Stimulated activated effector memory CD8-positive, alpha-beta T cell treated with anti-CD3 and anti-CD28 coated beads, Interleukin-12 subunit alpha, Interleukin-12 subunit beta, amount 100 ng/mL, for 72 hours (primary cell): ENCODE data around the gene ZMIZ2.
"Not testable (repeated sequence)": the region's sequence is repeated elsewhere in the genome, so short reads cannot be mapped to it uniquely, and the experiment has no call there.

ENCODE experiments used
- ATAC-seq: fragments of 150-1000 bp; cut with Tn5 transposase; 2 replicates; pipeline ENCODE4 v1.10.0; 2021
- DNase-seq, 2 donors: peaks; one replicate each; pipeline ENCODE4 v3.0.0; 2021 to 2022; ENCODE audit warnings: low spot score in 2 of 2
- H3K27ac Mint-ChIP-seq: one replicate; pipeline ENCODE4 v1.8.0; 2022; ENCODE audit warnings: mild to moderate bottlenecking, mixed read lengths
- H3K36me3 Mint-ChIP-seq: one replicate; pipeline ENCODE4 v1.8.0; 2022; ENCODE audit warnings: mild to moderate bottlenecking, mixed read lengths
- H3K4me1 Mint-ChIP-seq: one replicate; pipeline ENCODE4 v1.8.0; 2022; ENCODE audit warnings: mixed read lengths
- H3K4me3 Mint-ChIP-seq: one replicate; pipeline ENCODE4 v1.8.0; 2022; ENCODE audit warnings: mild to moderate bottlenecking, mixed read lengths
- H3K9me3 Mint-ChIP-seq: one replicate; pipeline ENCODE4 v1.8.0; 2022; ENCODE audit warnings: mixed read lengths

ZMIZ2 gene

DNA sequence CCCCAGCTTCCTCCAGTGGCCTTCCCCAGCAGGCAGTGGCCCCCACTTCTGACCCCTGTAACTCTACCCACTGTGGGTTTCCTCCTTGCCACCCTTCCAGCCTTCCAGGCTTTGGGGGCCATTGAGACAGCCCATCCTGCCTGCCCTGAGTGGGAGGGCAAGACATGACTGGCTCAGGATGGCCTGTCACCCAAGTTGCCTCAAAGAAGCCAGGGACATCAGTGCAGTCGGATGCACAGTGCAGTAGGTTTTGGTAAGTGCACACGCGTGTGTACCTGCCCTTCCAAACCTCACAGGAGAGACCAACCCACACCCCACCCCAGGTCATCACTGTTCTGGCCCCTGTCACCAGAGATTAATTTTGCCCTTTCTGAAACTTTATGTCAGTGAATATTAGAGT, 22.7 kb downstream of the ZMIZ2 start:
- DNase-seq = no peak
- peaks cover 45% of the 10 kb centered on the region for H3K36me3 Mint-ChIP-seq
- ATAC-seq = no peak
- H3K4me1 Mint-ChIP-seq = peaks cover 44% of the 10 kb centered on the region
- no peak overlapping the region for H3K4me3 Mint-ChIP-seq
- H3K27ac Mint-ChIP-seq = peak overlapping the region; percentile 84
- no peaks in the 10 kb centered on the region for H3K9me3 Mint-ChIP-seq

DNA sequence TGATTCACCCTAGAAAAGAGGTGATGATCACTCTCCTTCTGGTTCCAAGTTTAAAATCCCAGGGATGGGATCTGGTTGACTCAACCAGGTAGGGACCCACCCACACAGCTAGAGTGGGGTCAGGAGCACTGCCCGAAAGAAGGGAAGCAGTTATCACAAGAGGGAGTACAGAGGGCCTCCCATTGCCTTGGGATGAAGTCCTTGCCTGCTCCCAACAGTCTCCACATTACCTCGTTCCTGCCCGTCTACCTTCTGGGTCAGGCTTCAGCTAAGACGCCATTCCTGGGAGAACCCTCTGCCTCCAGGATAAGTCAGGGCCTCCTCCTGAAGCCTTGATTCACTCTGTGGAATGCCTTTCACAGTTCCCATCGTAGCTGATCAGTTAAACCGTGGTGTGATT, 23.8 kb downstream of the ZMIZ2 start:
- H3K4me1 Mint-ChIP-seq = peaks cover 44% of the 10 kb centered on the region
- no peaks in the 10 kb centered on the region for H3K9me3 Mint-ChIP-seq
- DNase-seq = no peak
- H3K4me3 Mint-ChIP-seq = no peak overlapping the region
- ATAC-seq = no peak
- H3K36me3 Mint-ChIP-seq = peaks cover 35% of the 10 kb centered on the region
- no peak overlapping the region for H3K27ac Mint-ChIP-seq

DNA sequence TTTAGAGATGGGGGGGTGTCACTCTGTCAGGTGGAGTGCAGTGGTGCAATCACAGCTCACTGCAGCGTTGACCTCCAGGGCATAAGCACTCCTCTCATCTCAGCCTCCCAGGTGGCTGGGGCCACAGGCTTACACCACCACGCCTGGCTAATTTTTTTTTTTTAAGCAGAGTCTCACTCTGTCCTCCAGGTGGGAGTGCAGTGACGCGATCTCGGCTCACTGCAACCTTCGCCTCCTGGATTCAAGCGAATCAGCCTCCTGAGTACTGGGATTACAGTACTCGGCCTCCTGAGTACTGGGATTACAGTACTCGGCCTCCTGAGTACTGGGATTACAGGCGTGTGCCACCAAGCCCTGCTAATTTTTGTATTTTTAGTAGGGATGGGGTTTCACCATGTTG, 24.2 kb downstream of the ZMIZ2 start:
- H3K27ac Mint-ChIP-seq = no peak overlapping the region
- H3K9me3 Mint-ChIP-seq = no peaks in the 10 kb centered on the region
- ATAC-seq = no peak
- no peak for DNase-seq
- no peak overlapping the region for H3K4me3 Mint-ChIP-seq
- peaks cover 39% of the 10 kb centered on the region for H3K4me1 Mint-ChIP-seq
- peaks cover 31% of the 10 kb centered on the region for H3K36me3 Mint-ChIP-seq

DNA sequence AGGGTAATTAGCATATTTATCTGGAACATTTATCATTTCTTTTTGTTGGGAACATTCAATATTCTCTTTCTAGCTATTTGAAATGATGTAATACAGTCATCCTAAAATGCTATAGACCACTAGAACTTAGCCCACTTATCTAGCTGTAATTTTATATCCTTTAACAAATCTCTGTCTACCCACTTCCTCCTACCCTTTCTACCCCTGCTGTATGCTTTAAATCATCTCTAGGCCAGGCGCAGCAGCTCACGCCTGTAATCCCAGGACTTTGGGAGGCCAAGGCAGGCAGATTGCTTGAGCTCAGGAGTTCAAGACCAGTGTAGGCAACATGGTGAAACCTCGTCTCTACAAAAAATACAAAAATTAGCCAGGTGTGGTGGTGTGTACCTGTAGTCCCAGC, 25.8 kb downstream of the ZMIZ2 start:
- H3K4me3 Mint-ChIP-seq, H3K27ac Mint-ChIP-seq, DNase-seq, H3K9me3 Mint-ChIP-seq, ATAC-seq: not testable (repeated sequence)
- peaks cover 17% of the 10 kb centered on the region for H3K36me3 Mint-ChIP-seq
- H3K4me1 Mint-ChIP-seq = peaks cover 23% of the 10 kb centered on the region

DNA sequence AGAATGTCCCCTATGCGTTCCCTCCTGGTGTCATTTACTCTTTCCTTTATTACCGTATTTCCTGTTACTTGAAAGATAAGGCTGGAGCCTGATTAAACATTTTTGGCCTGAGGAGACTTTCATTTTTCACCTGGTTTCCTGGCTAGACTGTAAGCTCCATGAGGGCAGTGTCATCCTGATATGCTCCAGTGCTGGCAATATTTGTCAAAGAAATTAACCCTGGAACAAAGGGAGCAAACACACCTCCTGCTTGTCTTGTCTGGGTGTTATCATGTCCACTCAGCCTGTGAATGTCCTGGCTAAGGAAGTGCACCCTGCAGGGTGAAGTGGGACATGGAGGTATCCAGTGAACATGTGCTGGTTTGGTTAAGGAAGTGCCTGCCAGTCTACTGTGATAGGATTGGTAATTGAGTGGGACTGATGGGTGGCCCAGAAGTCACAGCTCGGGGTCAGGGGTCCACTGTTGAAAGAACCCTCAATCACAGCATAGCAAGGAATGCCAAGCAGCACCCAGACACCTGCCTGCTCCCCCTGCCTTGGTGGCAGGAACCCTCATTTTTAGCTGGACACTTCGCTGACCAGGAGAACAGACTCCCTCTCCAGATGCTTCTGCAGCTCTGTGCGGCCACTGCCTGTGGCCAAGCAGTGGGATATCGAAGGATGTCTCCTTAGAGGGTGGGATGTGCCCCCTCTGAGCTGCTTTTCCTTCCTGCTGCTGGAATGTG, 26.9 kb downstream of the ZMIZ2 start:
- ATAC-seq (no peak), DNase-seq (no peak)
- H3K27ac Mint-ChIP-seq = no peak overlapping the region
- peaks cover 13% of the 10 kb centered on the region for H3K4me1 Mint-ChIP-seq
- no peaks in the 10 kb centered on the region for H3K9me3 Mint-ChIP-seq
- peaks cover 6% of the 10 kb centered on the region for H3K36me3 Mint-ChIP-seq
- H3K4me3 Mint-ChIP-seq = no peak overlapping the region

DNA sequence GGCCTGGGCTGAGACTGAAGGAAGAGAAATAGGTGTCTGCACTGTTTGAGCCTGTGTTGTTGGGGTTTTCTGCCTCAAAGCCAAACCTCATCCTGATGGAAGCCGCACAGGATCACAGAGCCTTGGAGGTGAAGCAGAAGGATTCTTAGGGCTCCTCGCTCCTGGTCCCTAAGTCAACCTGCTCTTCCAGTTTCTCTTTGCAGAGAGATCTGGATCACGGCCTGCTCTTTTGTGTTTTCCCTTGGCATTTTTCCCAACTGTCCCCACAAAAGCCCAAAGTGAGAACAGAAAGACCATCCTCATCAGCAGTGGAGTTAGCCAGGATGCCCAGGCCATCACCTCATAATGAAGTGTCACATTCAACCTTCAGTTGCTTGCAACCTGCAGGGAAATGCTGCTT, 27.6 kb downstream of the ZMIZ2 start:
- no peak for ATAC-seq
- Mint-ChIP-seq H3K27ac (no peak overlapping the region), H3K9me3 (no peaks in the 10 kb centered on the region), H3K4me1 (peaks cover 6% of the 10 kb centered on the region), H3K4me3 (no peak overlapping the region), H3K36me3 (peaks cover 6% of the 10 kb centered on the region)
- DNase-seq = no peak

DNA sequence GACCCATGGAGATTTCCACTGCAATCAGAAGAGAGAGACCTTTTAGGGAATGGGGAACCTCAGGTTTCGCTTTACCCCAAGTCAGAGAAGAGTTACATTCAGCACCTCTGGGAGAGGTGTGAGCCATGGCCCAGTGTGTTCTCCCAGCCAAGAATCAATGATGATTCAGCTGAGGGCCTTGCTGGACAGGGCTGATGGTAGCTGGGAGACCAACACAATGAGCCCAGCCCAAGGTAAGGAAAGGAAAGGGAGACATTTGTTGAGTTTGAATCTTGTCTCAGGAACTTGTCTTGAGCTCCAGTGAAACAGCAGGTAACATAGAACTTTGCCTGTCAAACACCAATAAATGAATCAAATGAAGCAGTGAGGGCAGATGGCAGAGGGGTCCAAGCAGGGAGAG, 33.8 kb downstream of the ZMIZ2 start:
- Mint-ChIP-seq H3K4me1 (no peaks in the 10 kb centered on the region), H3K27ac (no peak overlapping the region), H3K4me3 (no peak overlapping the region), H3K36me3 (no peaks in the 10 kb centered on the region), H3K9me3 (peaks cover 4% of the 10 kb centered on the region)
- ATAC-seq (no peak), DNase-seq (no peak)

DNA sequence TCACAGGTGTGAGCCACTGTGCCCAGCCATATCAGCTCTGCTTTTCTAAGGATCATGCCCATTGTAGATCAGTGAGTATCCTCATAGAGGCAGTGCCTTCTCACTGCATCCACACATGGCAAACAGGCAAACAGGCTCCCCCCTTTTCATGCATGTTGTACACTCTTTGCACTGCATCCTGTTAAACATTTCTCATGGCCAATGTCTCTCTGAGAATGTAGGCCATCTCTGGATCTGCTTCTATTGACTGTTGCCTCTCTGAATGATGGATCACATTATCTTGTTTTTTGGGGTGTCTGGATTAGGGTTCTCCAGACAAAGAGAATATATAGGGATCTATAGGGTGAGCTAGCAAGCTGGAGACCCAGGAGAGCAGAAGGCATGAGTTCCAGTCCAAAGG, 34.8 kb downstream of the ZMIZ2 start:
- DNase-seq (no peak), ATAC-seq (no peak)
- Mint-ChIP-seq H3K4me1 (no peaks in the 10 kb centered on the region), H3K9me3 (peaks cover 4% of the 10 kb centered on the region), H3K27ac (no peak overlapping the region), H3K36me3 (no peaks in the 10 kb centered on the region), H3K4me3 (no peak overlapping the region)

DNA sequence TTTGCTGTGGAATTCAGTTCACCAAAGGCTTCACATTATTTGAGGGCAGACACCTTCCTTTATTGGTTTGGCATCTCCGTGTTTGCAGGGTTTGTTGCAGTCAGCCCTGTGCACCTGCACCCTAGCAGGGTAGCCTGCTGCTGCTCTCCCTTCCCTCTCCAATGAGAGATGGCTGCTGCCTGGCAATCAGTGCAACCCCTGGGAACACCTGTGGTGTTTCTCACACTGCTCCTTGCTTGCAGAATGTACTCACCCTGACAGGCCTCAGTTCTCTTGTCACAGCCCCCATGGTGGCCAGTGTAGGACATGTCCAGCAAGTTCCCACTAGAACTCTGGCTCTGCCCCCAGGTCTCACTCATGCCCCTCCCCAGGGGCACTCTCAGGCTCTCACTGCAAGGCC, 35.7 kb downstream of the ZMIZ2 start:
- peaks cover 4% of the 10 kb centered on the region for H3K9me3 Mint-ChIP-seq
- DNase-seq = no peak
- no peaks in the 10 kb centered on the region for H3K4me1 Mint-ChIP-seq
- H3K4me3 Mint-ChIP-seq = no peak overlapping the region
- ATAC-seq = no peak
- H3K27ac Mint-ChIP-seq = no peak overlapping the region
- no peaks in the 10 kb centered on the region for H3K36me3 Mint-ChIP-seq

DNA sequence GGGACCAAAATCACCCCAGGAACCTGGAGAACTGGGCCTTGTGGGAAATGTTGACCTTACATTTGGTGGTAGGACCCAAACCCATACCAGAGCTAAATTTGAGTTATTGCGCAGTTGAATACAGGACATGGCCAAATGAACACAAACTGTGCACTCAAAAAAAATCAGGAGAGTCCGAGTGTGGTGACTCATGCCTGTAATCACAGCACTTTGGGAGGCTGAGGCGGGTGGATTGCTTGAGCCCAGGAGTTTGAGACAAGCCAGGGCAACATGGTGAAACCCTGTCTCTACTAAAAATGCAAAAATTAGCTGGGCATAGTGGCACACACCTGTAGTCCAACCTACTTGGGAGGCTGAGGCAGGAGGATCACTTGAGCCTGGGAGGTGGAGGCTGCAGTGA, 36.6 kb downstream of the ZMIZ2 start:
- not testable (repeated sequence) for H3K27ac Mint-ChIP-seq, H3K4me3 Mint-ChIP-seq, ATAC-seq, H3K36me3 Mint-ChIP-seq, H3K4me1 Mint-ChIP-seq, H3K9me3 Mint-ChIP-seq, DNase-seq

DNA sequence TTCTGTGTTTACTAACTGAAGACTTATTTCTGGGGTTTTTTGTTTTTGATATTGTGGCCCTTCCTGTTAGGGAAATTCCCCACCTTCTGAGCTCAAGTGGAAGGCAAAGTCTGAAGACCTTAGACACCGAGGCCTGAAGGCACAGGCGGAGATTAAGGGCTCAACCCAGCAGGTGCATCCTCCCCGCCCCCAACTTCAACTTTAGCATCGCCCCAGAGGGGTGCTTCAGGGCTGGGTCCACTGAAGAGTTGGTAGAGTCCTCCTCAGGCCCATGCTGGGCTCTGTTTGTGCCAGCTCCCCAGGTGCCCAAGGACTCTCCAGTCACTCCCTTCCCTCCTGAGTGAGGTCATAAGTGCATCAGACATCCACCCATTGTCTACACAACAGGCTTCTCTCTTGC, 38.4 kb downstream of the ZMIZ2 start:
- DNase-seq = no peak
- H3K9me3 Mint-ChIP-seq = peaks cover 4% of the 10 kb centered on the region
- H3K4me3 Mint-ChIP-seq = no peak overlapping the region
- H3K36me3 Mint-ChIP-seq = no peaks in the 10 kb centered on the region
- ATAC-seq = no peak
- no peak overlapping the region for H3K27ac Mint-ChIP-seq
- no peaks in the 10 kb centered on the region for H3K4me1 Mint-ChIP-seq

DNA sequence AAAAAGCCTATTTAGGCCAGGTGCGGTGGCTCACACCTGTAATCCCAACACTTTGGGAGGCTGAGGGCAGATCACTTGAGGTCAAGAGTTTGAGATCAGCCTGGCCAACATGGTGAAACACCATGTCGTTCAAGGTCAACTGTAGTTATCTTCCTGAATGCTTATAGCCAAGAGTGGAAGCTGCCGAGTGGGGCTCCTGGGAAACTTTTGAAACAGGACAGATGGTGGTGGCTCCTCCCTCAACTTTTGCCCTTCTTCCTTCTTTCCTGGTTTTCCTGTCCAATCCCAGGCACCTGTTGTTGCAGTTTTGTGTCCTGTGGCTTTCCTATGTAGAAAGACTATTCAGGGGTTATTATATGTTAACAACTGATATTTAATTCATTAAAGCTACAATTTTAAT, 39.1 kb downstream of the ZMIZ2 start:
- DNase-seq (no peak), ATAC-seq (no peak)
- H3K27ac Mint-ChIP-seq = no peak overlapping the region
- H3K9me3 Mint-ChIP-seq = peaks cover 4% of the 10 kb centered on the region
- H3K4me1 Mint-ChIP-seq = no peaks in the 10 kb centered on the region
- no peak overlapping the region for H3K4me3 Mint-ChIP-seq
- H3K36me3 Mint-ChIP-seq = no peaks in the 10 kb centered on the region

DNA sequence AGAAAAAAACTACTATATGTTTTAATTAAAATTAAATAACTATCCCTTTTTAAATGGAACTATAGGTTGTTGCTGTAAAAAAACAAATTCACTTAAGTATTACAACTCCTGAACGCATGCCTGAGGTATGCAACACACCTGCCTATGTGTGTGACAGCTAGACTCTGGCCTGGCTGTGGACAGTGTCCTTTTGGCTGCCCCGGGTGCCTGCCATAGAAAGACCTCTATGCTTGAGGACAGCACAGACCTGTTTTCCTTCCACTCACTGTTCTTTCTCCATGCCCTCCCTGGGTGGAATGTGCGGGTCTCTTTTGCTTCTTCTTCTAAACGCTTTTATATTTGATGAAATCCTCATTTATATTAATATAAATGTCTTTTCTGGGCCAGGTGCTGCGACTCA, 41.3 kb downstream of the ZMIZ2 start:
- H3K27ac Mint-ChIP-seq = no peak overlapping the region
- ATAC-seq = no peak
- DNase-seq = no peak
- no peaks in the 10 kb centered on the region for H3K36me3 Mint-ChIP-seq
- H3K9me3 Mint-ChIP-seq = no peaks in the 10 kb centered on the region
- no peaks in the 10 kb centered on the region for H3K4me1 Mint-ChIP-seq
- no peak overlapping the region for H3K4me3 Mint-ChIP-seq

DNA sequence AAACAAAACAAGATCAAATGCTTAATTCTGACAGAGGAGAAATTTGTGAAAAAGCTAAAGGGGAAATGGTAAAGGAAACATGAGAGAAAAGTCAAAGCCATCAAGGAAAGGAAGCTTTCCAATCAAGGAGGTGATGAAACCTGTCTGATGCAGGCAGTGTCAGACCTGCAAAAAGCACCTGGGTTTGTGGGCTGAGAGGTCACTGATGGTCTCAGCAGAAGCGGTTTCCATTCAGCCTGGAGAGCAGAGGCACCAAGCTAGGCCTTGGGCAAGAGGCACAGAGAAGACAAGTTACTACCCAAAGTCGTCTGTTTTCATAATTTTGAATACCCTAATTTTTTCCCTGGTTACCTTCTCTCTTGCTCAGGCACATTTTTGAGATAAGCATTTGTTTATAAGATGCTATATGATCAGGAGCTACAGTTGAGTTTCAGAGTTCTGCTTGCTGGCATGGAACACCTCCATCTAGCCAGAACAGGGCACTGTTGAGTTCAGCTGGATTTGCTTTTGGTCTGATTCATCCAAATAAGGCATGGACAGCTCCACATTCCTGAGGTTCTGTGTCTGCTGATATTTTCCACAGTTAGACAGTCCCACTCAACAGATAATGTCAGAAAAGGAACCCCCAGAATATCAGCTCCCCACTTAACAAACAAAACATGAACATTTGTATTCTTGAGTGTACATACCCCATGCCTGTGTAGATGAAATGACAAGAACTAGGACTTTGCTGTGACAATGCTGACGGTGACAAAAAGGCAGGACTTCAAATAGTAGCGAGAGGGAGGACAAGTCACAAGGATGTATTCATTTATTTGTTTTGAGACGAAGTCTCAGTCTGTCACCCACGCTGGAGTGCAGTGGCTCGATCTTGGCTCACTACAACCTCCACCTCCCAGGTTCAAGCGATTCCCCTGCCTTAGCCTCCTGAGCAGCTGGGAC, 42.9 kb downstream of the ZMIZ2 start:
- Mint-ChIP-seq H3K9me3 (no peaks in the 10 kb centered on the region), H3K4me3 (no peak overlapping the region), H3K4me1 (no peaks in the 10 kb centered on the region), H3K36me3 (peaks cover 7% of the 10 kb centered on the region), H3K27ac (no peak overlapping the region)
- DNase-seq = no peak
- ATAC-seq = no peak

DNA sequence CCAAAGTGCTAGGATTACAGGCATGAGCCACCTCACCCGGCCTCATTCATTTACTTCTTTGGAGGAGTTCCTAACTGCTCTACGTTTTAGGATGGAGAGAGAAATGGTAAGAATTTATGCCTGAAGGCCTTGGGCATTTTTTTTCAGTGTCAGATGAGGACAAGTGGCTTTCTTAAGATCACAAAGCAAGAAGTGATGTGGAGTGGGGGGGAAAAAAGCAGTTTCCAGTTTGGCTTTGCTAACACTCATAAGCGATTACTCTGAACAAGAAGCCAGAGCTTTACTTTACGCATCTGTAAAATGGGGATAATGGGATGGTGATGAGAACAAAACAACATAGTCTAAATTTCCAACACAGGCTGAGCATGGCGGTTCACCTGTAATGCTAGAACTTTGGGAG, 45.3 kb downstream of the ZMIZ2 start:
- H3K36me3 Mint-ChIP-seq = peaks cover 30% of the 10 kb centered on the region
- no peaks in the 10 kb centered on the region for H3K9me3 Mint-ChIP-seq
- peaks cover 9% of the 10 kb centered on the region for H3K4me1 Mint-ChIP-seq
- no peak overlapping the region for H3K4me3 Mint-ChIP-seq
- ATAC-seq (no peak), DNase-seq (no peak)
- no peak overlapping the region for H3K27ac Mint-ChIP-seq

DNA sequence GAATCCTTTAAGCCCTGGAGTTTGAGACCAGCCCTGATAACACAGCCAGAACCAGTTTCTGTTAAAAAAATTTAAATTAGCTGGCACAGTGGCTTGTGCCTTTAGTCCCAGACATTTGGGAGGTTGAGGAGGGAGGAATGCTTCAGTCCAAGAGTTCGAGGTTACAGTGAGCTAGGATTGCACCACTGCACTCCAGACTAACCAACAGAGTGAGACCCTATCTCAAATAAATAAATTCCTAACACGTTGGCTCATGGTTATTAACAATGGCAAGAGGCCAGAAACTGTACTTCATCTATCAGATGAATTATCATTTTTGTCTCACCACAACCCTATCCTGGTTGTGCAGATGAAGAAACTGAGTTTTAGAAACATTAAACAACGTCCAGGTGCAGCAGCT, 45.7 kb downstream of the ZMIZ2 start:
- no peak overlapping the region for H3K27ac Mint-ChIP-seq
- ATAC-seq = no peak
- no peaks in the 10 kb centered on the region for H3K9me3 Mint-ChIP-seq
- H3K4me3 Mint-ChIP-seq = no peak overlapping the region
- DNase-seq = no peak
- H3K36me3 Mint-ChIP-seq = peaks cover 35% of the 10 kb centered on the region
- peaks cover 9% of the 10 kb centered on the region for H3K4me1 Mint-ChIP-seq
